NOMO-1 treated with dmso at 0.1 percent for 144 hours (cell line): ENCODE measurements around the gene LCE2D.

Source experiments
- DNase-seq: peaks from one replicate; lab custom pipeline; 2025; ENCODE audit not compliant: unreplicated experiment; lab: John Stamatoyannopoulos, UW

Gene LCE2D

DNA sequence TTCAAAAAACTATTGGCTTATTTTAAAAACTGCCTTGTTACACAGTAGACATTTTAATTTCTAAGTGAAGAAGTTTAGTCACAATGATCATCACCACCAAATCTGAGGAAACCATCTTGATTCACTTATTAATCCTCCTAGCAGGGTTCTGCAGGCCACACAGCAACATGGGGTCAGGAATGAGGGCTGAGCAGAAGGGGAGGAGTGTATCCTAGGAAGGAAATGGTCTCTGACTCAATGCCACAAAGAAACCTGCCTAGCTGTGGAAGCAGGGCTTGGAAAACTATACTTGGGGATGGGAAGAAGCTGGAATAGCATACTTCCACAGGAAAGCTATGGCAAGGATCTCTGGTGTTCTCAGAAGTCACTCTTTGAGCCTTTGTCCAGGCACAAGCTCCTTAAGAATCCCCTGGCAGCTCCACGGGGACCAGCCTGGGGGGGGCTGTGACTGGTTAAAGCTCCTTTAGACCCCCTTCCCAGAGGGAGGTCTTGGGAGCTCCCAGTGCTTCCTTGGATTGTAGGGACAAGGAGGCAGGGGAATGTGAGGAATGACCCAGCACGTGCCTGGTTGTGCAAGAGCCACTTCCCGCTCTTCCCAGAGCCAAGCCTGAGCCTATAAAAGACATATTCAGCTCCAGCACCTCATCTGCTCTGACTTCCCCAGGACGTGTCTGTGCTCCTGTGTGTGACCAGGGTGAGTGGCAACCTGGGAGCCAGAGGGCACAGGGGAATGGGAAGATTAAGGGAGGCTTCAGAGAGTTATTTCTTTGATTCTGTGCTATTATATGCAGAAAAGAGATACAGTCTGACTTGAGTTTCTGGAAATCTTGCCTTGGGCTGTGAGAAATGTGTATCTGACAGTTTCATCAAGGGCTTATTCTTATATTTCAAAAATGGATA is 34.8 kb downstream of the LCE2D start, which contains the start of gene LCE2A:
LCE2A (plus strand) TSS at position 645 of the 900 bp plus-strand sequence. CDS start 557 bp downstream, outside the sequence.
- no peak for DNase-seq

DNA sequence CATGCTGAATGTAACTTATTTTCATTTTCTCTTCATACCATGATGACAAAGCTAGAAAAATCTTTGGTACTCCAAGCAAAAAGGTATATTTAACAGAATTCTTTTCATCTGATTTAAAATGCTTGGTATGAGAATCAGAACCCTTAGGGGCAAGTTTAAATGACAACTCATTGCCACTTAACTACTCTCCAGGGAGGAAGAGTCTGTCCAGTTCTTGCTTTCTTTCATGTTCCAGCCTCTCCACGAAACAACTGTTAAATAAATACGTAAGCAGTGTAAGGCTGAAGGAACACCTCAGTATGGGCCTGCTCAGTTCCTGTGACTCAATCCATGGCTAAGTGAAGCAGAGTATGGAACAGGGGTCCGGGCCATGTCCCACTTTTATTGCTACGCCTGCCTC is 36.6 kb downstream of the LCE2D start:
- no peak for DNase-seq

DNA sequence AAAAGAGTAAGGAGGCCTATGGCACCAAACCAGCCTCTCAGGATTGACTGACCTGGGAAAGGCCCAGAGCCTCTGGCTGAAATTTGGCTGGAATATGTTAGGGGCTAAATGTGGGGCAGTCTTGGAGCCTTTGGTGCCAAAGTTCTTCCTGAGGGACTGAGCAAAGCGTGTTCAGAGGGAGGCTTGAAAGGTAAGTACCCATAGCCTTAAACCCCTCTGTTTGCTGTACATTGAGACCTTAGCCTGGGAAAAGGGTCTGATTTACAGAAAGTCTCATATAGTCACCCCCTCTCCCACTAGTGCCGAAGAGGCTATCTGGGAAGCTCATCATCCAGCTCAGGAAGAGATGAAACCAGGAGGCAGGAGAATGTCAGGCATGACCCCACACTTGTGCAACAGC is 44.7 kb downstream of the LCE2D start, which contains the start of gene LCE4A:
LCE4A (plus strand) TSS at position 301 of the 400 bp plus-strand sequence. CDS start 916 bp downstream, outside the sequence.
- DNase-seq, result no peak
